K562 (cell line): Measurements from ENCODE around the gene NEK4. TPM values are rescaled to one million over a fixed set of nuclear protein-coding genes. Genes with fewer than 3 reads are reported as not detected.

Experiments
- ADNP ChIP-seq: fragments of 200-800 bp; sonication (Bioruptor generic); IDR thresholded peaks from 2 replicates; pipeline ENCODE4 v1.6.1; 2016; ENCODE audit warnings: missing genetic modification characterization, missing compliant biosample characterization
- ARID1B ChIP-seq: fragments of 450-650 bp; IDR thresholded peaks from 2 replicates; pipeline ENCODE4 v1.6.1; 2016; ENCODE audit warnings: antibody characterized with exemption, mild to moderate bottlenecking, inconsistent platforms
- BCL6 ChIP-seq: fragments of 250-450 bp; sonication (Bioruptor Pico); IDR thresholded peaks from 2 replicates; pipeline ENCODE4 v1.4.0; 2020
- BRF2 ChIP-seq: IDR thresholded peaks from 3 replicates; pipeline ENCODE4 v1.6.1; 2011; ENCODE audit warnings: borderline replicate concordance, mild to moderate bottlenecking; ENCODE audit not compliant: insufficient read length, insufficient read depth
- CBX8 ChIP-seq: fragments of 200-600 bp; sonication (generic); IDR thresholded peaks from 2 replicates; pipeline ENCODE4 v1.6.1; 2012; ENCODE audit warnings: borderline replicate concordance, mixed run types, low read depth, mild to moderate bottlenecking, moderate library complexity, mixed read lengths, low read length, control low read depth, inconsistent platforms; ENCODE audit not compliant: poor library complexity, severe bottlenecking; ENCODE audit errors: extremely low read depth
- CHD4 ChIP-seq: fragments of 200-600 bp; sonication (generic); IDR thresholded peaks from 3 replicates; pipeline ENCODE4 v1.6.1; 2012; ENCODE audit warnings: low read depth, mild to moderate bottlenecking, mixed read lengths, low read length, inconsistent platforms; ENCODE audit not compliant: insufficient read depth, insufficient replicate concordance, poor library complexity, severe bottlenecking
- ETS1 ChIP-seq: conservative IDR thresholded peaks from 2 replicates; pipeline ENCODE4 v1.6.1; 2011; ENCODE audit warnings: low read depth, mild to moderate bottlenecking, low read length; ENCODE audit not compliant: control insufficient read depth
- EWSR1 ChIP-seq: fragments of 450-650 bp; IDR thresholded peaks from 2 replicates; pipeline ENCODE4 v1.6.1; 2018; ENCODE audit warnings: borderline replicate concordance, mild to moderate bottlenecking, low read depth, moderate library complexity; ENCODE audit not compliant: partially characterized antibody
- HLTF ChIP-seq: fragments of 450-650 bp; IDR thresholded peaks from 2 replicates; pipeline ENCODE4 v1.6.1; 2016
- HOMEZ ChIP-seq: fragments of 250-450 bp; sonication (Bioruptor Pico); IDR thresholded peaks from 2 replicates; pipeline ENCODE4 v1.4.0; 2020; ENCODE audit warnings: mild to moderate bottlenecking, moderate library complexity
- MNT ChIP-seq, 2 experiments: fragments of 450-650 bp; conservative IDR thresholded peaks; 2 replicates each; pipeline ENCODE4 v1.6.1; 2017; ENCODE audit warnings: mild to moderate bottlenecking in 2 of 2, moderate library complexity in 2 of 2
- PCBP2 ChIP-seq: fragments of 200-400 bp; formaldehyde crosslinking; IDR thresholded peaks from 2 replicates; pipeline ENCODE4 v1.6.1; 2018; ENCODE audit warnings: low read length, low read depth, mild to moderate bottlenecking, moderate library complexity; ENCODE audit not compliant: poor library complexity, severe bottlenecking
- POLR2AphosphoS5 ChIP-seq: IDR thresholded peaks from 2 replicates; pipeline ENCODE4 v1.6.1; 2011; ENCODE audit warnings: mild to moderate bottlenecking, low read depth, low read length, moderate library complexity; ENCODE audit not compliant: control insufficient read depth, insufficient read depth
- RBM15 ChIP-seq: fragments of 200-400 bp; formaldehyde crosslinking; IDR thresholded peaks from 2 replicates; pipeline ENCODE4 v1.6.1; 2018; ENCODE audit warnings: mild to moderate bottlenecking, low read length, moderate library complexity; ENCODE audit not compliant: insufficient read depth
- RNF2 ChIP-seq: sonication (generic); IDR thresholded peaks from 2 replicates; pipeline ENCODE4 v1.6.1; 2016
- SMAD1 ChIP-seq: fragments of 150-350 bp; IDR thresholded peaks from 2 replicates; pipeline ENCODE4 v1.6.1; 2014; ENCODE audit warnings: low read length, low read depth; ENCODE audit not compliant: partially characterized antibody
- SP1 ChIP-seq: sonication (generic); formaldehyde crosslinking; IDR thresholded peaks from 2 replicates; pipeline ENCODE4 v1.8.1; 2022; ENCODE audit warnings: mild to moderate bottlenecking, missing genetic modification reagents
- ZBTB12 ChIP-seq: fragments of 250-450 bp; sonication (Bioruptor Pico); IDR thresholded peaks from 2 replicates; pipeline ENCODE4 v1.4.0; 2020
- polyA plus RNA-seq, 8 experiments: library from polyadenylated mRNA; depleted of rRNA in 4 of 8; stranded (reverse) in 5 of 8; unstranded in 3 of 8; fragments of >200 nt; fragmentation: Nextera tagmentation in 2 of 8; fragmentation: Illumina TruSeq in 1 of 8; extraction: Ambion mirVana in 2 of 8; extraction: Trizol in 1 of 8; gene quantifications; 2 replicates each; pipeline versions ENCODE4 v1.2.1 to v1.2.3, GENCODE V29; 2011 to 2014; ENCODE audit warnings: inconsistent platforms in 1 of 8, missing spikeins in 1 of 8
- total RNA-seq, 7 experiments: library from RNA; depleted of rRNA in 6 of 7; stranded (reverse); fragments of >200 nt in 6 of 7; fragmentation: Illumina TruSeq in 2 of 7; extraction: Trizol in 2 of 7; gene quantifications; 2 replicates each; pipeline versions ENCODE4 v1.2.1 to v1.2.3, GENCODE V29; 2011 to 2021; ENCODE audit warnings: low replicate concordance in 1 of 7

Gene NEK4
- total and polyA plus RNA-seq, 9 of the 15 experiments (the other 6 are each of a cell fraction or from before 2014, with no cell fraction given) = 5.8 to 23.1 (median 16.6) TPM

GRCh38 chr3:52685709-52686691 lies 84.7 kb downstream of the NEK4 start, which contains the start of the genes GNL3 and PBRM1 (continued):
- TF ChIP-seq ZBTB12 (CRISPR knock-in tag) = 0 out of 2 replicates have a peak, but pooled peaks have one; percentile 53
- no peak for TF ChIP-seq BCL6
- no peak for TF ChIP-seq ETS1
- TF ChIP-seq CBX8 = no peak
- TF ChIP-seq RBM15 = no peak
- no peak for TF ChIP-seq ADNP (tag)
- TF ChIP-seq MNT (conservative IDR thresholded peaks at IDR 0.05) = peak; percentile 98 to 99
- no peak for TF ChIP-seq PCBP2
- no peak for TF ChIP-seq HLTF
- no peak for TF ChIP-seq ARID1B
- TF ChIP-seq SMAD1 = no peak
- TF ChIP-seq BRF2 = no peak
- TF ChIP-seq HOMEZ (CRISPR knock-in tag) = no peak
- TF ChIP-seq CHD4 = no peak
- TF ChIP-seq SP1 (CRISPR knock-in tag) = peak; percentile 50; the same call in 1 of the 2 replicates
- peak; percentile 54; the same call in 1 of the 2 replicates for TF ChIP-seq RNF2
- TF ChIP-seq EWSR1 = no peak
- TF ChIP-seq POLR2AphosphoS5 = peak; percentile 62; the same call in 1 of the 2 replicates
